Measurements from ENCODE around the gene TENM4.
"Not testable (repeated sequence)": the region's sequence is repeated elsewhere in the genome, so short reads cannot be mapped to it uniquely, and the experiment has no call there.

TENM4 gene

DNA sequence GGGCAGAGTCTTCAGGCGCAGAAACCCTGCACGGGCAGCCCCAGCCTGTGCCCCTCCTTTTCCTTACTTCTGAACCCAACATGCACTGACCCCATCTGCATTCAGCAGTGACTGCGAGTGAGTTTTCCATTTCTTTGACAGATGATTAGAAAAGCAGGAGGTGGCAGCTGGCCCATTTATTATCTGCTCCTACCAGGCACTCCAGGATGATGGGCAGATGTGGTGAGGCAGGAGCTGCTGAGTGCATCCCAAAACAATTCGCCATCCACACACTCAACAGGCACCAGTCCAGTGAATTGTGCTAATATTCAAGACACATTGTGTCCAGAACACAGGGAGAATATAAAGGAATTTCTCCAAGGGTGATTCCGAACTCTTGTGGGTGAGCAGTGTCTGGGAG is 208.5 kb downstream of the TENM4 start:
- Histone ChIP-seq H3K36me3 (ENCODE audit: control insufficient read depth, insufficient read depth, low read length) (no peaks in the 10 kb centered on the region), H3K27ac (ENCODE audit: low read depth, low read length, severe bottlenecking) (no peak overlapping the region), H3K4me3 (ENCODE audit: extremely low read depth, insufficient read depth, low read length, poor library complexity, severe bottlenecking) (no peak overlapping the region), H3K4me1 (ENCODE audit: control insufficient read depth, insufficient read depth, low read length, poor library complexity, severe bottlenecking) (peaks cover 30% of the 10 kb centered on the region), H3K9me3 (ENCODE audit: control insufficient read depth, low read length) (no peaks in the 10 kb centered on the region)
- WGBS, 2 experiments (ENCODE audit: insufficient coverage in 2 of 2) = 89 to 100% methylated on average over 3 to 4 of the region's 5 CpGs

DNA sequence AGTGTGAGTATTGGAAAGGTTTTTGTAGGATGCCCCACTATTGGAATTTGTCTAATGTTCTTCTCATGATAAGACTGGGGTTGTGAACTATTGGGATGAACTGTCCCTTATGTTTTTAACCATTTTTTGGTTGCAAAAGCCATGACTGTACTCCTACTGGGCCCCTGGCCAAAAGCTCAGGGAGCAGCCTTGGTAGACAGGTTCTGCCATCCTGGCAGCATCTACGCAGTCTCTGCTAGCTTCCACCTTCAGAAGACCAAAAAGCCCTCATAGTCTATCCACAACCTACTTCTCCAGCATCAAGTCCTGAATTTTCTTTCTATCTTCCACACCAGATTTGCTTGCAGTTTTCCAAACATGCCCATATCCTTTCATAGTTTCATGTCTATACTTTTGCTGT is 211.8 kb downstream of the TENM4 start:
- H3K4me1 ChIP-seq (ENCODE audit: control insufficient read depth, insufficient read depth, low read length, poor library complexity, severe bottlenecking) = peaks cover 1% of the 10 kb centered on the region
- WGBS, 2 experiments (ENCODE audit: insufficient coverage in 2 of 2) = 100% methylated on average over 1 of the region's 1 CpG; no CpG with 5 or more reads in 1 of the 2 experiments
- H3K4me3 ChIP-seq (ENCODE audit: extremely low read depth, insufficient read depth, low read length, poor library complexity, severe bottlenecking) = no peak overlapping the region
- H3K9me3 ChIP-seq (ENCODE audit: control insufficient read depth, low read length) = no peaks in the 10 kb centered on the region
- no peaks in the 10 kb centered on the region for H3K36me3 ChIP-seq (ENCODE audit: control insufficient read depth, insufficient read depth, low read length)
- no peak overlapping the region for H3K27ac ChIP-seq (ENCODE audit: low read depth, low read length, severe bottlenecking)

DNA sequence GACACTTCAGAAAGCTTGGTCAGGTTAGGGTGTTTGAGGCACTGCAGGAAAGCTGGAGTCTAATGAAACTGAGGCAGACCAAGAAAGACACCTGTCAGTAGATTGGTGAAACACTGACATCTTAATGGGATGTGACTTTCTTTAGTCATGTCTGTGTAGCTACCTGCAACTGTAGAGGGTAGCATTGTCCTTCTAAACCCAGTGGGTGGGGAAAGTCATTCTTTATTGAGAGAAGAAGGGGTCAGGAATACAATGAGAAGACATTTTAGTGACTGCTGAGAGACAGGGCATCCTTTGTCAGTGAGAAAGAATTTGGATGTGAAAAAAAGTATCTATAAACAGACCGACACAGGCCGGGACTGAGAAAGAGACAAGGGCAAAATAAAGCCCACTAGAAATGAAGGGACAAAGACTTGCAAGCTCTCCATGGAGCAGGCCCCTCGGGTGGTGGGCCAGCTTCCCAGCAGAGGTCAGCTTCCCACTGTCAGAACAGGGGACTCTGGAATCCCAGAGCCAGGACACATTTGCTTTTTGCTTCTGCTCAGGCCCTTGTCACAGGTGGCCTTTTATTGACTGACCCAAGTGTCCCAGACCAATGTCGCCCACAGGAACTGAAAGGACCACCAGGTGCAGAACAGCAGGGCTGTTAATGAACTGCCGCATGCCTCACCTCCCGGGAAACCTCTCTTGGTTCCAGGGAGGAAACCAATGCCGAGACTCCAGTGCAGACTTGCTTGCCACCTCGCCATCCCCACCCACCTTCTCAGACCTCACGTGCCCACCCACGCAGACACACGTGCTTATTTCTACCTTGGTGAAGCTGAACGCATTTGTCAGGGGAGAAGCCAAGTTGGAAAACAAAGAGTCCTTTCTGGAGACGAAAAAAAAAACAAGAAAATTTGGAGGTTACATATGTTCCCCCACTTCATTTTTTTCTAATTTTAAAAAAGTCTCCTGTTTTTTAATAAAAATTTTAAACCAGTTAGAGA is 212.8 kb downstream of the TENM4 start:
- 51 to 52% methylated on average over 7 to 11 of the region's 13 CpGs for WGBS, 2 experiments (ENCODE audit: insufficient coverage in 2 of 2)

DNA sequence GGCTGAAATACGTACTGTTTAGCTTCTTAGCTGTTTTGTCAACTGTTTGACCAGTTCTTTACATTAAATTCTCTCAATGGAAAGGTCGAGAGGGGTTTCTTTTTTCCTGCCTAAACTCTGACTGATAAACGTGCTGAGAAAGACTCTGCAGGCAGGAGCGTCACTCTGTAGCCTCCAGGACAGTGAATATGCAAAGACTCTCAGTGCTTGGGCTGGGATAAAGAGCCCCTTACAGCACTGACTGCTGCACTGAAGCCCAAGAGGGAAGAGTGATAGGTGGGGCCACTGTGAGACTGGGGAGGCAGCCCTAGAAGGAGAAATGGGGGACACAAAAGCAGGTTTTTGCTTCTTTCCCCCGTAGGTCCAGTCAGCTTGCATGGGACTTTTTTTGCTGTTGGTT is 213.5 kb downstream of the TENM4 start:
- Histone ChIP-seq H3K27ac (ENCODE audit: low read depth, low read length, severe bottlenecking) (no peak overlapping the region), H3K9me3 (ENCODE audit: control insufficient read depth, low read length) (no peaks in the 10 kb centered on the region), H3K4me1 (ENCODE audit: control insufficient read depth, insufficient read depth, low read length, poor library complexity, severe bottlenecking) (no peaks in the 10 kb centered on the region), H3K4me3 (ENCODE audit: extremely low read depth, insufficient read depth, low read length, poor library complexity, severe bottlenecking) (no peak overlapping the region), H3K36me3 (ENCODE audit: control insufficient read depth, insufficient read depth, low read length) (no peaks in the 10 kb centered on the region)
- 50 to 53% methylated on average over 4 of the region's 5 CpGs for WGBS, 2 experiments (ENCODE audit: insufficient coverage in 2 of 2)

More for the DNA sequence above, 212.8 kb downstream of the TENM4 start:
- Histone ChIP-seq H3K4me1 (ENCODE audit: control insufficient read depth, insufficient read depth, low read length, poor library complexity, severe bottlenecking) (no peaks in the 10 kb centered on the region), H3K36me3 (ENCODE audit: control insufficient read depth, insufficient read depth, low read length) (no peaks in the 10 kb centered on the region), H3K27ac (ENCODE audit: low read depth, low read length, severe bottlenecking) (no peak overlapping the region), H3K9me3 (ENCODE audit: control insufficient read depth, low read length) (no peaks in the 10 kb centered on the region), H3K4me3 (ENCODE audit: extremely low read depth, insufficient read depth, low read length, poor library complexity, severe bottlenecking) (no peak overlapping the region)

DNA sequence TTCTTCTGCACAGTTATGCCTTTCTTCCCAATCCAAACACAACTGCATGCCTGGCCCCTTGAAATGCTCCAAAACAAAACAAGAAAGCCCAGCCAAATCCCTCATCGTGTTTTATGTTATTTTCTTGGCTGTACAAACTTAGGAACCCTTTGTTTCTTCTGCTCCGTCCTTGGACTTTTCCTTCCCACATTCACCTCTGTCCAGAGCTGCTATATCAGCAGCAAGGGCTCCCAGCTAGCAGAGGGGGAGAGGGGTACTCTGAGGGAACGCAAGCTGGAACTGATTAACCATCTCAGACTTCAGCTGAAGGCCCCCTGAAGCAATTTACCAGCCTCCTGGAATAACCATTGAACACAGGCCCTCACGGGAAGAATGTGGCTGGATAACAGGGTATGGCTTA is 214.7 kb downstream of the TENM4 start:
- Histone ChIP-seq H3K4me3 (ENCODE audit: extremely low read depth, insufficient read depth, low read length, poor library complexity, severe bottlenecking) (no peak overlapping the region), H3K9me3 (ENCODE audit: control insufficient read depth, low read length) (no peaks in the 10 kb centered on the region), H3K4me1 (ENCODE audit: control insufficient read depth, insufficient read depth, low read length, poor library complexity, severe bottlenecking) (no peaks in the 10 kb centered on the region), H3K36me3 (ENCODE audit: control insufficient read depth, insufficient read depth, low read length) (no peaks in the 10 kb centered on the region), H3K27ac (ENCODE audit: low read depth, low read length, severe bottlenecking) (no peak overlapping the region)
- 88 to 100% methylated on average over 1 to 3 of the region's 4 CpGs for WGBS, 2 experiments (ENCODE audit: insufficient coverage in 2 of 2)

DNA sequence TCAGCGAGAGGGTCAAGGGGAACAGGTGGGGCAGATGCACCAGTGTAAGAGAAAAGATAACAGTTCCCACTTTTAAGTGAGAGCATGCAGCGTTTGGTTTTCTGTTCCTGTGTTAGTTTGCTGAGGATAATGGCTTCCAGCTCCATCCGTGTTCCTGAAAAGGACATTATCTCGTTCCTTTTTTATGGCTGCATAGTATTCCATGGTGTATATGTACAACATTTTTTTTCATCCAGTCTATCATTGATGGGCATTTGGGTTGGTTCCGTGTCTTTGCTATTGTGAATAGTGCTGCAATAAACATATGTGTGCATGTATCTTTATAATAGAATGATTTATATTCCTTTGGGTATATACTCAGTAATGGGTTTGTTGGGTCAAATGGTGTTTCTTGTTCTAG is 218.7 kb downstream of the TENM4 start:
- not testable (repeated sequence) for H3K4me3 ChIP-seq (ENCODE audit: extremely low read depth, insufficient read depth, low read length, poor library complexity, severe bottlenecking); H3K27ac ChIP-seq (ENCODE audit: low read depth, low read length, severe bottlenecking); H3K36me3 ChIP-seq (ENCODE audit: control insufficient read depth, insufficient read depth, low read length); H3K4me1 ChIP-seq (ENCODE audit: control insufficient read depth, insufficient read depth, low read length, poor library complexity, severe bottlenecking); H3K9me3 ChIP-seq (ENCODE audit: control insufficient read depth, low read length)
- 84 to 96% methylated on average over 4 of the region's 5 CpGs for WGBS, 2 experiments (ENCODE audit: insufficient coverage in 2 of 2)

DNA sequence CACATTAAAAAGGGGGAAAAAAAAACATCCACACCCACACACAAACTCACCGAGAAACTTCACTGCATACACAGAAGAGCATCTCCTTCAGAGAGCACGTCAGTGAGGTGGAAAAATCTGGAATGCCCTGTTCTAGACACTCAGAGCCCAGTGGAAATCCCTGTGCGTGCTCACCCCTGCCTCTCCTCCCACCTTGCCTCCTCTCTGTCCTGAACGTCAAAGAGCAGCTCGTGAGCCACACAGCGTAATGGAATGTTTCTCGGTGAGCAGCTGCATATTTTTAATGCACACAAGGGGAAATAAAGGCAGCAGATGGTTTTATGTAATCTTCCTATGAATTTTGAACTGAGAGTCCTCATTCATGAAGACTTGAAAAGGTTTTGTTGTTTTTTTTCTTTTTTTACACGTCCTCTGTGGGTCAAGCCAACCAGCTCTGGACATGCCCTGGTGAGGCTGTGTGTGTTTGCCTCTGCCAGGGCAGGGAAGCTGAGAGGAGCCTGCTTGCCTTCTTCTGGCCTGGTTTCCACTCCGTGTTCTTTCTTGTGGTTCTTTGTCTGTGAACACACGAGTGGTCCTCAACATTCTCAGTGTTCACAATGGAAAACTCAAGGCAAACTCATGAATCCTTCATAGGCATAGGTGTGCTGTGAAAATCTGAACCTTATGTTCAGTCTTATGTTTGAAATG is 219.2 kb downstream of the TENM4 start:
- no peaks in the 10 kb centered on the region for H3K4me1 ChIP-seq (ENCODE audit: control insufficient read depth, insufficient read depth, low read length, poor library complexity, severe bottlenecking)
- no peak overlapping the region for H3K27ac ChIP-seq (ENCODE audit: low read depth, low read length, severe bottlenecking)
- no peak overlapping the region for H3K4me3 ChIP-seq (ENCODE audit: extremely low read depth, insufficient read depth, low read length, poor library complexity, severe bottlenecking)
- no peaks in the 10 kb centered on the region for H3K9me3 ChIP-seq (ENCODE audit: control insufficient read depth, low read length)
- 95 to 97% methylated on average over 6 to 7 of the region's 10 CpGs for WGBS, 2 experiments (ENCODE audit: insufficient coverage in 2 of 2)
- H3K36me3 ChIP-seq (ENCODE audit: control insufficient read depth, insufficient read depth, low read length) = no peaks in the 10 kb centered on the region

DNA sequence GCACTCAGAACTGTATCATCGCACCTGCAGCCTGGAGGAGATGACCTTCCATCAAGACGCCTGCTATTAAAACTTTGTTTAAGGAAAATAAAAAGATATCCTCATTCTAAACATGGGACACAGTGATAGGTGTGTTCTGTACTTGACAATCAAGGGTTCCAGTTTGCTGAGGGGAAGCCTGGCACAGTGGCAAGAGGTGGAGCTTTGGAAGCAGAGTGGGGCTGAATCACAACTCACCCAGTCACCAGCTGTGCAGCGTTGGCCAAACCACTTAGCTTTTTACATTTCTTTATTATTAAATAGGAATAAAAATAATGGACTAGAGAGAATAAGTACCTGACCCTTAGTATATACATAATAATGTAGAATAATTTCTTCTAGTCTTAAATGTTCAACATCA is 220.7 kb downstream of the TENM4 start:
- Histone ChIP-seq H3K4me3 (ENCODE audit: extremely low read depth, insufficient read depth, low read length, poor library complexity, severe bottlenecking) (no peak overlapping the region), H3K9me3 (ENCODE audit: control insufficient read depth, low read length) (no peaks in the 10 kb centered on the region), H3K27ac (ENCODE audit: low read depth, low read length, severe bottlenecking) (no peak overlapping the region), H3K36me3 (ENCODE audit: control insufficient read depth, insufficient read depth, low read length) (no peaks in the 10 kb centered on the region), H3K4me1 (ENCODE audit: control insufficient read depth, insufficient read depth, low read length, poor library complexity, severe bottlenecking) (no peaks in the 10 kb centered on the region)
- no CpG with 5 or more reads among the region's 3 CpGs for WGBS, 2 experiments (ENCODE audit: insufficient coverage in 2 of 2)

DNA sequence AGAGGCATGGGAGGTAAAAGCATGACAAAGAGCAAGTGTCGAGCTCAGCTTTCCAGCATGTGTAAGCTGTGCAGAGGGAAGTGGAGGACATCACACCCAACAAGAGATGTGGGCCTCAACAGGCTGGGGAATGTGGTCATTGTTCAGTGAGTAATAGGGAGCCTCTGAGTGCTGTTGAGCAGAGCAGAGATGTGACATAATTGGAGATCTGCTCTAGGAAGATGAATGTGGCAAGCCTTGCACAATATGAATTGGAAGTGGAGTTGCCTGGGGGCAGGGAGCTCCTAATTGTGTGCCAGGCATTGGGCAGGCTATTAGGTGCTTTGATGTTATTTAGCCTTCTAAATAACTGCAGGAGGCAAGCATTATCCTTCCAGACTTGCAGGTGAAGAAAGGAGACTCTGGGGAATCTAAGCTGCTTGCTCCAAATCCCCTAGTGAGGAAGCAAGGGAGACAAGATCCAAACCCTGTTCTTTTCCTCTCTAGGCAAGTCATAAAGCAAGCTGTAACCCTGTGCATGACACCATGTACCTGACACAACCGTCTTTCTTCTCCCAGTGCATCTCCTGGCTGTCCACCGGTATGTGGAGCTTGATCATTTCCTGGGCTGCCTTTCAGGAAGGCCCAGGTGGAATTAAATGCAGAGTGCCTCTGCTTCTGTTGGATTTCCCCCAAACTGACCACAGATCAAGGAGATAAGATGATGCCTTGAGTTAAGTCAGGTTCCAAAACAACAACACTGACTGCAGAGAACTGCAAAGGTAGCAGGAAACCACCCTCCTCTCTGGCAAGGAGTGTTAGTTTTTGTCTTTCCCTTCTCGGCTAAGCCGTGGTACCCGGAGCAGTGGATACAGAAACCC is 221.4 kb downstream of the TENM4 start:
- Histone ChIP-seq H3K36me3 (ENCODE audit: control insufficient read depth, insufficient read depth, low read length) (no peaks in the 10 kb centered on the region), H3K27ac (ENCODE audit: low read depth, low read length, severe bottlenecking) (no peak overlapping the region), H3K4me3 (ENCODE audit: extremely low read depth, insufficient read depth, low read length, poor library complexity, severe bottlenecking) (no peak overlapping the region), H3K4me1 (ENCODE audit: control insufficient read depth, insufficient read depth, low read length, poor library complexity, severe bottlenecking) (no peaks in the 10 kb centered on the region), H3K9me3 (ENCODE audit: control insufficient read depth, low read length) (no peaks in the 10 kb centered on the region)
- WGBS, 2 experiments (ENCODE audit: insufficient coverage in 2 of 2) = 93 to 98% methylated on average over 5 to 6 of the region's 6 CpGs

DNA sequence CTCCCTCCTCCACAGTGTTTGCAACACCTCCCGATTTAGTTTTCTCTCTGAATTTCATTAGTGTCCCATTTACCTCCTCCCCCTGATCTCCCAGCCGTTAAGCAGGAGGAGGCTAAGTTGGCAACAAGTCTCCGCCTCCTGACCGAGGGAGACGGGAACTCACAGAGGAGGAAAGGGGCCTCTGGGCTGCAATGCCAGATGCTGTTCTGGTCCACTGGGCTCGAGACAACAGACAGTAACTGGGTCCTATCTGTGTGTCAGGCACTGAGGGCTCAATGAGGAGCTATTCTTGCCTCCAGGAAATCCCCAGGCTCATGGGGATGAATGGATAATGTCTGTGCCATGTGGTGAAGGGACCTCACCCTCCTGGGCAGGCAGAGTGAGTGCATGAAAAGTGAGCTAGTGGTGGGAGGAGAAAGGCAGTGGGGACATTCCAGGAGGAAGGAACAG is 228.1 kb downstream of the TENM4 start:
- Histone ChIP-seq H3K9me3 (ENCODE audit: control insufficient read depth, low read length) (no peaks in the 10 kb centered on the region), H3K4me3 (ENCODE audit: extremely low read depth, insufficient read depth, low read length, poor library complexity, severe bottlenecking) (no peak overlapping the region), H3K36me3 (ENCODE audit: control insufficient read depth, insufficient read depth, low read length) (no peaks in the 10 kb centered on the region), H3K27ac (ENCODE audit: low read depth, low read length, severe bottlenecking) (no peak overlapping the region), H3K4me1 (ENCODE audit: control insufficient read depth, insufficient read depth, low read length, poor library complexity, severe bottlenecking) (peaks cover 7% of the 10 kb centered on the region)
- 32 to 46% methylated on average over 4 to 5 of the region's 6 CpGs for WGBS, 2 experiments (ENCODE audit: insufficient coverage in 2 of 2)
